ENCODE measurements around the gene CCNO.

CCNO gene
- total RNA-seq: 0 to 0.44 (median 0) reads per million in 17 experiments

- DNase-seq: peak; percentile 42 to 76 (median 64)
Measured at GRCh38 chr5:55232985-55233928, at the start of gene CCNO. Gene CCNO (minus strand): TSS chr5:55233608. CDS start chr5:55233523, 85 bp downstream.

DNA sequence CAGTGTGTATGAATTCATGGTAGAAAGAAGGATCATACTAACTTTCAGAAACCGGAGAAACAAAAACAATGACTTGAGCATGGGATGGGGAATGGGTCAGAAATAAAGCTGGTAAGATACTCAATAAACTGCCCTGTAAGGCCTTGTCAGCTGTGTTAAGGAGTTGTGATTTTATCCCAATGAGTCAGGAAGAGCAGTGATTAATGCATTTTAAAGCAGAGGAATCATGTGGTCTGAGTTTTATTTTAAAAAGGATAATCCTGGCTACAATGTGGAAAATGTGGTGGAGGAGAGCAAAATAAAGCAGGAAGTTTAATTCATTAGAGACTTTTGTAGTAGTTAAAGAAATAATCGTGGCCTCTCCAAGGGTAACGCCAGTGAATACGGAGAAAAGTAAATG is 45.4 kb upstream of the CCNO start:
- DNase-seq: no peak

DNA sequence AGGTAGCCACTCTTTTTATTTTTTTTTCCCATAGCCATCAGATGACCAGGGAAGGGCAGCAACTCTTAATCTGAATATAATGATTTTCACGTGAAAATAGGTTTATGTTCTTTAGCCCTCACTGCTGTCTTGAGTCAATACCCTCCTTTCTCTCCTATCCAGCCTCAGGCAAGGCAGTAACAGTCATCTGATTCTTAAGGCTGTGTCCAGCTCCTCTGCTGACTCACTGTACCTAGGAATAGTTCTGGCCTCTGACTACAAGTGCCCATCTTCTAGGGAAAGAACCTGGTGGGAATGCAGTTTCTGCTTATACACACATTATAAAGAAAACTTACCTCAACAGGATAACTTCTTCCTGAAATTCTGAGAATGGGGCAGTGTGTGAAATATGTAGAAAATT is 43.4 kb upstream of the CCNO start:
- no peak for DNase-seq

- DNase-seq: no peak
Measured at GRCh38 chr5:55258339-55258738, 24.9 kb upstream of the CCNO start.

- no peak for DNase-seq
Measured at GRCh38 chr5:55254802-55255201, 21.4 kb upstream of the CCNO start.

DNA sequence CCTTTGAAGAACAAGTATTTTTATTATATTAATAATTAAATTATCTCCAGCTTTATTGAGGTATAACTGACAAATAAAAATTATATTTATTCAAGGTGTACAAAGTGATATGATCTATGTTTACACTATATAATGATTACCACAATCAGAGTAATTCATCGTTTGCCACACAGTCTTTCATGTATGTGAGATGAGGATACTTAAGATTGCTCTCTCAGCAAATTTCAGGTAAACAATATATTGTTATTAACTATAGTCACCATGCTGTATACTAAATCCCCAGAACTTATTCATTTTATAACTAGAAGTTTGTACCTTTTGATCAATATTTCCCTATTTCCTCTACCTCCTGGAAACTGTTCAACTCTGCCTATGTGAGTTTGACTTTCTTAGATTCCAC is 16.7 kb upstream of the CCNO start:
- DNase-seq: no peak

DNA sequence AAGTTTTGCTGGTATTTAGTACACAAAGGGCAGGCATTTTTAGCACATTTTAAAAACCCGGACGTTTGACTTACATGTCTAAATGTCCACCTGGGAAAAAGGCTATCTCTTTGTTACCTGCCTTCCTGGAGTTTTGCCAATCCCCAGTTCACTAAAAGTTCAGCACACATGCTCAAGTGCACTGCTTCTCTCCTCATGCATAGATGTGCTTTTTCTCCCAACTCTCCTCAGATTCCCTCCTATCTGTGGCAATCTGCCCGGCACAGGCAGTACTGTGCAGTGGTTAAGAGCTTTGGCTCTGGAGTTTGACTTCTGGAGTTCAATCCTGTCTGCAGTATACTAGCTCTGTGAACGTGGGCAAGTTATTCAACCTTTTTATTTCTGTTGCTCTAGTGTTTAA is 8.3 kb upstream of the CCNO start:
- DNase-seq: no peak

- DNase-seq: no peak
Measured at GRCh38 chr5:55236800-55237199, 3.4 kb upstream of the CCNO start.

- DNase-seq: peak in 2 of 4 experiments; percentile 27 to 32
Measured at GRCh38 chr5:55234121-55234700, 803 bp upstream of the CCNO start.

- peak in 2 of 4 experiments; percentile 16 to 27 for DNase-seq
Measured at GRCh38 chr5:55232271-55232984, 980 bp downstream of the CCNO start.

GRCh38 chr5:55231919-55232270 is 1.5 kb downstream of the CCNO start:
- peak in 1 of 4 experiments; percentile 14 for DNase-seq

- DNase-seq: peak in 2 of 4 experiments; percentile 36 to 40
Measured at GRCh38 chr5:55231029-55231918, 2.1 kb downstream of the CCNO start.

- no peak for DNase-seq
Measured at GRCh38 chr5:55230086-55230629, 3.2 kb downstream of the CCNO start.

DNA sequence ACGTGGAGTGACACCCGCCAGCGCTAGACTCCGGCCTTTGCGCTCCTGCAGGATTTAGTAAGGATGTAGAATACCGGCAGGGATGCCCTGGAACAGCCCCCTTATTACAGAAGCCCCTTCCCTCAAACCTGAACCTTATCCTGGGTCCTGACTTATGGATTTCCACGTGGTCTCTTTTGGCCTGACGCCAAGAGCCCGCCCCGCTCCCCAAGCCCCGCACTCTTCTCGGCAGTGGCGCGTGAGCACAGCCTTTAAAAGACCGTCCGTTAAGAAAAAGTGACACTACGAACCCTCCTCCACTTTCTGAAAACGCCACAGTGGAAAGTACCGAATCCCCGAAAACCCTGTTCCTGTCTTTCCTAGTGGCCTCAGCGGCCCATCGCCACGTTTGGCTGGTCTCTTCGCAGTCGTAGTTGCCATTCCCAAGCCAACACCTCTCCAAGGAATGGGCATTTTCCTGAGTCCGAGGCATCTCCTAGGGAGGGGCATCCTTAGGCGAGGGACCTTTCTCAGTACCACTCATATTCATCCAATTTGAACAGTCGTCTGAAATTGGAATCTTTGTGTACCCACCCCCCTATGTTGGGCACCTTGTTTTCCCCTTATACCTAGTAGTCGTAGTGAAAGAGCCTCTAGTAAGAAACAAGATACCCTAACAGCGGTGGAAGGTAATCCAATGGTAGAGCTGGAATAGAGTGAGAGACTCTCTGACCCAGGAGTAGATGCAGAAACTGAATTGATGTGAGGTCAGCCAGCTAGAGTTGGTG is 5.6 kb downstream of the CCNO start:
- DNase-seq: no peak

DNA sequence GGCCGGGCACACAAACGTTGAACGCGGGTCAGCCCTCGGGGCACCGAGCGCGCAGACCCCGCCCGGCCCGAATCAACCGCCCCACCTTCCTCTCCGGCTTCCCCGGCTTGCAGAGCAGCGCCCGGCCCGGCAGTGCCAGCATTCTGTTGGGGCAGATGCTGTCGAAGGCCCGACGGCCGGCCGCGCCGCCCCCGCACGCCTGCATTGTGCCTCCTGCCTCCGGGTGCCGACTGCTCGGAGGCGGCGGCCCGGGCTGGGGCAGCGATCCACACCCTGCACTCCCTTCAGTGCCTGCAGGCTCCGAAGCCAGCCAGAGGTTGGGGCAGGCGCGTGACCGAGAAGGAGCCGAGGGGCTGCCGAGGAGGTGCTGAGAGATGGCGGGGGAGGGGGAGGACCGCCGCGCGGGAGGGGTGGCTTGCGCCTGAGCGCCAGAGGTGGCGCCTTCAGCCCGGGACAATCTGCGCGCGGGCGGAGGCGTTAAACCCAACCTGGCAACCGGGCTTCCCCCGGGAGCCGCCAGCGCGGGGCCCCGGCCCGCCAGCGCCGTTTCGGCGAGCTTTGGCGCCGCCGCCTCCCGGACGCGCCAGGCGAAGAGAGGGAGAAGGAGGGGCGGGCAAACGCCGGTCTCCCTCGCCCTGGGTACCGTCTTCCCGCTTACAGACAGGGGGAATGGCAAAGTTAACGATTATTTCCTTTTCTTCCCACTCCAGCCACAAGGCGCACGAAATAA is 6.3 kb downstream of the CCNO start, which contains the start of gene MCIDAS:
Gene MCIDAS, minus strand, starts transcription at position 382 of the 730 bp plus-strand sequence. Its CDS starts 177 bp downstream, at position 205.
- DNase-seq: peak in 2 of 4 experiments; percentile 29 to 60

DNA sequence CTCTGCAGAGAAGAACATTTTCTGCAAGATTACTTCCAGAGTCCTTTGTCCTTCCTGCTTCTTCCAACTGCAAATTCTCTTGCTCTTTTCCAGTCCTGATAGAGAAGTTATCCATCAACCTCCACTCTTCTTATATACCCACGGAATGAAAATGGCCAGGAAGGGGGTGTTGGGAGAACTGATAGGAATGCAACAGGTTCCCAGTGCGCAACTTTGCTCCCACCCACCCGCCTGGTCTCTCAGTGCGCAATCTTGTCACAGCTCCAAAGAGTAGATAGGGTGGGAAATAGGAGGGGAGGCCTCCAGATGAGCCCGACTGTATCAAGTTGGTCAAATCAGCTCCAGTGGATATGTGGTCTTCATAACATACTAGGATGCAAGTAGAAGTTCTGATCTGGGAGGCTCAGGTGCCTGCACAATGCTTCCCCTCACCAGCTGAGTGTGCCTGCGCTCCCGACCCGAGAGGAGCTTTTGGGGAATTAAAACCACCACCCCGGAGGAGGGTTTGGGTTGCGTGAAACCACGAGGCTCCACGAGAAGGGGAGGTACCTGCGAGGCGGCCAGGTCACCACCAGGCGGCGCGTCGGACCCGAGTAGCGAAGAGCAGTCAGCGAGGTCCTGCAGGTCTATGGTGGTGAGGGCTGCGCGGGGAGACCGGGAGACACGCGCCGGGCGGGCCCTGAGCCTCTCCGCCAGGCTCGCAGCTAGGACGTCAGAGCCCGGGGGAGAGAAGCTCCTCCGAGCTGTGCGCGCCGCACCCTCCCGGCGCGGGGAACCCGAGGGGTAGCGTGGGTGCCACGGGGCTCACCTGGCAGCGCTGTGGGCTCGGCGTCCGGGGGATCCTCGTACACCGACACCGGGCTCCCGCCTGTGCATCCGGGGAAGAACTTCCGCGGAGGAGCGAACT is 7.1 kb downstream of the CCNO start:
- DNase-seq: peak in 2 of 4 experiments; percentile 20 to 36

- DNase-seq: no peak
Measured at GRCh38 chr5:55225346-55225745, 8.1 kb downstream of the CCNO start.

DNA sequence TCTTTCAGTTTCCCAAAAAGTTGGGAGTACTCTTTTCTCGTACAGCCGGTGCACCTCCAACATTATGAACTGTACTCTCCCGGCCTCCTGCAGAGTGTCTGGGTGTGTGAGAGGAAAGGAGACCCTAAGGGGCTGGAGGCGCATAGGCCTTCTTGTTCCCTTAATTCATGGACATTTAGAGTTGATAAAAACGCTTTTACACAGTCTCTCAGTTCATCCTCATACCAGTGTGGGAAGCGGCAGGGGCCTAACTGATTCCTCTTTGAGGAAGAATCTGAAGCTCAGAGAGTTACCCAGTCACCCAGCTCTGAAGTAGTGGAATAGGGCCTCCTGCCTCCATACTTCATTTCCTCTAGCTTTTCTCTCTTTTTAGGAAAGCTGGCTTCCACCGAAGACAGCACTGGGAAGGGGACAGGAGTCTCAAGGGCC is 9.6 kb downstream of the CCNO start:
- no peak for DNase-seq

All from suppressor macrophage (primary cell).